HG03196 (cell line): ENCODE data around the gene CEP20.

ENCODE experiments used
- ATAC-seq: cut with Tn5 transposase; IDR thresholded peaks from one replicate; pipeline ENCODE4 v1.9.1; 2021; ENCODE audit not compliant: unreplicated experiment

CEP20 gene

DNA sequence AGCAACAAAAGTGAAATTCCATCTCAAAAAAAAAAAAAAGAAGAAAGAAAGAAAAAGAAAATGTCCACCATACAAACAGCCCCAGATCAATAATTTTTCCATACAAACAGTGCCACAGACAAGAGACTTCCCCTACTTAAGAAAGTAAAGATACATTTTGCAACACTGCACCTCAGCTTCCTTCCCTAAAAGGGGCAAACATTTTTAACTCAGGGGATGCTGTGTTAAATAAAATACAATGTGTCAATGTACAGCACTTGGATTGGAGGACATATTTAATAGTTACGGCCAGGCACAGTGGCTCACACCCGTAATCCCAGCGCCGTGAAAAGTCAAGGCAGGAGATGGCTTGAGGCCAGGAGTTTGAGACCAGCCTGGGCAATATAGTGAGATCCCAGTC, 53.9 kb downstream of the CEP20 start:
- no peak for ATAC-seq

DNA sequence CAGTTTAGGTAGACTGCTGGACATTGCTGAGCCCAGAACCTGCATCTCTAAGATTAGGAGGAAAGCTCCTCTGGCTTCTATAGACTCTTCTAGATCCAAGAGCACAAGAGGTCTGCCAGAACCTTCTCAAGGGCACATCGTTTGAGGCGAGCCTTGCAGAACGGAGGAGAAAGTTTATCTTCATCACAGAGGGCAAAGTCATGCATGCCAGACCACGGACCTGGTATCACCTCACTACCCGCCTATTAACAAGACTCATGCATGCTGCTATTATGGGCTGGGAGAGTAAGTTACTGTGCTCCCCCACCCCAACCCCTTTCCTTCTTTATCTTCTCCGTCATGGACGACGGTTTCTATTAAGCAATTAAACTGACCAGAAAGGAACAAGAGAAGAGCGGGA, 54.9 kb downstream of the CEP20 start:
- ATAC-seq: no peak

DNA sequence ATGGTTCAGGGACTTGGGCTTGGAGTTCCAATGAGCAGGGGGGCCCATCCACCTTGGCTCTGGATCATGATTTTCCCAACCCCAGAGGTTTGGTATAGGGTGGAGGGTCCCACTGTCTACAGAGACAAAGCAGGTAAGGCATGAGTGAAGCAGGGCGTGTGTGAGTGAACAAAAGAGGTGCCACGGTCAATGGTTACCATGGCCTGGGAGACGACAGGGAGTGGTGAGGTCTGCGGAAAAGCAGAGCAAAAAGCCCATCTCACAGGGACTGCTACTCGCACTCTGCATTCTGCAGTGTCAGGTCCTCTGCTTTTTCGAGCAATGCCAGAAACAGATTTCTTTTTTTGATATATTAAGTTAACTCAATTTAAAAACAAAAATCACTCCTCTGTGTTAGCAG, 56.2 kb downstream of the CEP20 start:
- ATAC-seq: no peak

DNA sequence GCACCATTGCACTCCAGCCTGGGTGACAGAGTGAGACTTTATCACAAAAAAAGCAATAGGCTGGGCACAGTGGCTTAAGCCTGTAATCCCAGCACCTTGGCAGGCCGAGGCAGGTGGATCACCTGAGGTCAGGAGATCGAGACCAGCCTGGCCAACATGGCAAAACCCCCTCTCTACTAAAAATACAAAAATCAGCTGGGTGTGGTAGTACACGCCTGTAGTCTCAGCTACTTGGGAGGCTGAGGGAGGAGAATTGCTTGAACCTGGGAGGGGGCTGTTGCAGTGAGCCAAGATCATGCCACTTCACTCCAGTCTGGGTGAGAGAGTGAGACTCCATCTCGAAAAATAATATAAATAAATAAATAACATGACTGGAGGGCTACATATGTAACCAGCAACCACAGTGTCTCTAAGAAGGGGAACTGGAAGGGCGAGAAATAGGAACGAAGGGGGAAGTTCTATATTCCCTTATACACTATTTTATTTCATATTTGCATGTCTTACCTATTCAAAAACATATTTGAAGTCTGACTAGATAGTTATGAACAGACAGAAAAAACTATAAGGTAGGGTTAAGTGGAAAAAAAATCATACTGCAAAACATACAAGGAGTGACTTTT, 57.5 kb downstream of the CEP20 start:
- no peak for ATAC-seq

DNA sequence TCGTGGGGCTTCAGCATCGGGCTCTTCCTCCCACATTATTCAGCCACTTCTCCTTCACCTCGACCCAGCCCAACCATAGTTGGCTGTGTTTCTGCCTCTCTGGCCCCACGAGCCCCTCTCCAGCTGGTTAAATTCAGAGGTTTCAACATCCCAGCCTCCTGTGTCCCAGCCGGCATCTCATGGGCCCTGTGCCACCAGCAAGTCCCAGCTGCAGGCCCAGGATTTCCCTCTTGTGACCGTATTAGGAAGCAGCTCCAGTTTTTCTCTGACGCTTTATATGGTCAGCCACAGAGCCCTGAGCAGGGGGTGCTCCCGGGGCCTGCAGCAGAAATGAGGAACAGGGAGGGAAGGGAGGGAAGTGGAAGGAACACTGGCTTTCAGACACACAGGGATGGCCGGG, 58.9 kb downstream of the CEP20 start:
- no peak for ATAC-seq

DNA sequence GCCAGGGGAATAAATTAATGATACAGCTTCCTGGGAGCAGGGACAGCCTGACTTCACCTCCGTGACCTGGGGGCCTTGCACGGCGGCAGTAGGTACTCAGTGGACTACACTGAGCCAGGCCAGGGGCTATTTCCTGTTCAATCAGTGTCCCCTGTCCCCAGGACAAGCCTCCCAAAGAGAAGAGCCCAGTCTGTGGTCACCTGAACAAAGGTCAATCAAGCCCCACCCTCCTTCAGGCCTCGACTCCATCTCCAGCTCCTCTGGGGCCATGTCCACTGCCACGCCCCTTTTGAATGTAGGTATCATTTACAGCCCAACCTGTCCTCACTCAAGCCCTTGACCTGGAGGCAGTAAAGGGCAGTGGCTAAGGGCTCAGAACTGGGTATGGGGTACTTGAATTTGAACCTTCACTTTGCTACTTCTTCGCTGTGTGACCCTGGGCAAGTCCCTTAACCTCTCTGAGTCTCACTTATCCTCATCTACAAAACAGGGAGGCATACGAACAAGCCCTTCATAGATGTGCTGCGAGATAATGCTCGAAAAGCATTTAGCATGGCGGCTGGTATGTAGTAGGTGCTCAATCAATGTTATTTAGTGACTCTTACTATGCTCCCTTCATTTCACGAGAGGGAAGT, 60.6 kb downstream of the CEP20 start:
- ATAC-seq: no peak

DNA sequence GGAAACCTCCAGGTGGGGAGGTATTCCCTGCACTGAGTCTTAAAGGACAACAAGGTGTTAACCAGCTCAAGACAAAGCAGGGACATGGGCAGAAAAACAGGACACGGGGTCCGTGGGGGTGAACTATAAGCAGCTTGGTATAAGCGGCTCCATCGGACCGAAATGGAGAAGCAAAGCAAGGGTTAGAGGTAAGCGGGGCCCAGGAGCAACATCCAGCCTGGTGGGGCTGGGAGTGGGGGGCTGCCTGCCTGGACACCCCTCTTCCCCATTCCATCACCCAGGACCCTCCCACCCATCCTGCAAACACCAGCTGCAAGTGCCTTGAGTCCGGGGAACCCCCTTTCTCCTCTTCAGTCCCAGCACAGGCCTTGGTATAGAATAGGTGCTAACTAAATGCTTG, 61.1 kb downstream of the CEP20 start:
- ATAC-seq: no peak

DNA sequence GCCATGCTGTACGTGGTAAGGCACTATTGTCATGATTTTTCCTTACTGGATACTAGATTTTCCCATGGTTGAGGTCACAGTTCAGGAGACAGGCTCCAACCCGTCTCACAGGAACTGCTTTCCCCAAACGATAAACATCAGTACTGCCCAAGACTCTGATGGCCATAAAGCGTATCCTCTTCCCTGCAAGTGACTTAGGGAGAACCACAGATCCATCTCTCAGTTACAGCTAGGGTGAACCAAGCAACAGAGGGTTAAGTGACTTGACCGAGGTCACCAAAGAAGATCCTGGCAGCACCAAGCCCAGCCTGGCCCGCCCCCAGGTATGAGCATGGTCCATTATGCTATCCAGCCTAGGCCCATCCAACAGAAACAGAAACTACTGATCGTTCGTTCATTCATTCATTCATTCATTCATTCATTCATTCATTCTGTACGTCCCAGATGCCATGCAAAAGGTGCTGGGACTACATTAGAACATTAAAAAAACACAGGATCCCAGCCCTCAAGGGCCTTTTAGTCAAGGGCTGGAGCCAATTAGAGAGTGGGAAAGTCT, 62.6 kb downstream of the CEP20 start:
- no peak for ATAC-seq

DNA sequence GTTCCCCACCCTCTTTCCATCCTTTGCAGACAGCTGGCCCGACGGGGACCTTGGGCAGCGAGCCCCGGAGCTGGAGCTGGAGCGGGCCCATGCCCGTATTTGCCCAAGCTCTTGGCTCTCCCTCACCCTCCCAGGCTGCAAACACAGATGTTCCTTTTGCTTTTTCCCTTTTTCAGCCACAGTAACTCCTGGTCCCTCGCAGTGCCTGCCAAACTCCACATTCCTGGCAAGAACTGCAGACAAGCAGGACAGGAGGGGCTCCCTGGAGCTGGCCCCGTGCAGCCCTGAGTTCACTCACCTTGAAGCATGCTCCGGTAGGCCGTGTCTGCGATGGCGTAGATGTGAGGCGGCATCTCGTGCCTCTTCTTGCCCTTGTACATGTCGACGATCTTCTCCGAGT, 65.4 kb downstream of the CEP20 start:
- no peak for ATAC-seq

DNA sequence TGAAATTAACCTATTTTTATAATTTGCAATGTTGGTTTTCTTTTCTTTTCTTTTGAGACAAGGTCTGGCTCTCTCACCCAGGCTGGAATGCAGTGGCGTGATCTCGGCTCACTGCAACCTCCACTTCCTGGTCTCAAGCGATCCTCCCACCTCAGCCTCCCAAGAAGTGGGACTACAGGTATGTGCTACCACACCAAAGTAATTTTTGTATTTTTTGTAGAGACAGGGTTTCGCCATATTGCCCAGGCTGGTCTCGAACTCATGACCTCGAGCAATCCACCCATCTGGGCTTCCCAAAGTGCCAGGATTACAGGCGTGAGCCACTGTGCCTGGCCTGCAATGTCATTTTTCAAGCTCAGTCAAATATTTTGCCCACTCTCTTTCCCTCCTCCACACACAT, 67.6 kb downstream of the CEP20 start:
- ATAC-seq: no peak

DNA sequence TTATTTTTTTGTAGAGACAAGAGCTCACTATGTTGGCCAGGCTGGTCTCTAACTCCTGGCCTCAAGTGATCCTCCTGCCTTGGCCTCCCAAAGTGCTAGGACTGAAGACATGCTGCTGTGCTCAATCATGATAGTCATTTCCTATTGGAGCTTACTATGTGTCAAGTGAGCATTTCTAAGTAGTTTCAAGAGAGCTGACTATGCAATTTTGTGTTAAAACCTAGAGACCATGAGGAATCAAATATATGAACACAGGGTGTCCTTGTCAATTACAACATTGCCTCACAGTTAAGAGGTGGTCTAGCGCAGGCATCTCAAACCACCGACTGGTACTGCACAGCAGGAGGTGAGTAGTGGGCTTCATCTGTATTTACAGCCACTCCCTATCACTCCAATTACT, 69.4 kb downstream of the CEP20 start:
- ATAC-seq: no peak

DNA sequence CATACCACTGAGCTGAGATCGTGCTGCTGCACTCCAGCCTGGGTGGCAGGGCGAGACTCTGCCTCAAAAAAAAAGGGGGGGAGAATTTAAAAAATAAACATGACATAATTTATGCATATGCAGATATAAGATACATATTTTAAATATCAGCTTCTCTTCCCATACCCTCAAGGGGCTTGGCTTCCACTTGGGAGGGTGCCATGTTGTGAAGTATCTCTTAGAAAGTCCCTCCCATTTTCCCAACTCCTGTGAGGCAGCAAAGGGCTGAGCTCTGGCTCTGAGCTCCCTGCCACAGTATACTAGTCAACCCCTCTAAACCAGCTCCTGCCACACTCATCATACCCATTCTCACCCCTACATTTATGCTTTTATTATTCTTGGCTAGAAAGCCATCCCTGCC, 71.0 kb downstream of the CEP20 start:
- no peak for ATAC-seq

DNA sequence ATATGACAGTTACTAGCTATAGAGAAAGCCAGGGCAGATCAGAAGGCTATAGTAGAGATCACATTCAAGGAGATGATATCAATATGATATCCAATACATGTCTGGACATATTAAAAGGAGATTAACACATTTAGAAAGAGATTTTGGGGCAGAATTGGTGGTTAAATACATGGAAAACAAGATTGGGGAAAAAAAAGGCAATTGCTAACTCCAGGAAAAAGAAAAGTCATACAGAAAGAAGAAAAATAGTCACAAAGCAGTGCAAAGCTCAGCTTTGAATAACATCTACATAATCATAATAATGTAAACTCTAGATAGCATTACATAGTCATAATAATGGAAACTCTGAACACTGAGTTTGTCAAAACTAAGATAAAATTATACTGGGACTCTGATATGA, 72.2 kb downstream of the CEP20 start:
- ATAC-seq: no peak
